Parathyroid adenoma (tissue), 2 donors: ENCODE data around the gene SGPP2.

Experiments
- H2AFZ ChIP-seq: fragments of 300-600 bp; sonication (generic); one replicate; pipeline ENCODE4 v1.7.0; 2017; ENCODE audit warnings: antibody characterized with exemption, mild to moderate bottlenecking
- H3K27ac ChIP-seq: fragments of 300-600 bp; sonication (generic); one replicate; pipeline ENCODE4 v1.7.0; 2017
- H3K27me3 ChIP-seq: fragments of 300-600 bp; sonication (generic); one replicate; pipeline ENCODE4 v1.7.0; 2017; ENCODE audit warnings: low read length; ENCODE audit not compliant: control insufficient read depth, insufficient read depth
- H3K36me3 ChIP-seq: fragments of 300-600 bp; sonication (generic); one replicate; pipeline ENCODE4 v1.7.0; 2017; ENCODE audit warnings: low read length; ENCODE audit not compliant: control insufficient read depth, insufficient read depth
- H3K4me1 ChIP-seq: fragments of 300-600 bp; sonication (generic); one replicate; pipeline ENCODE4 v1.7.0; 2017; ENCODE audit warnings: control low read depth
- H3K4me2 ChIP-seq: fragments of 300-600 bp; sonication (generic); one replicate; pipeline ENCODE4 v1.7.0; 2017; ENCODE audit warnings: low read length
- H3K4me3 ChIP-seq: fragments of 300-600 bp; sonication (generic); one replicate; pipeline ENCODE4 v1.7.0; 2017; ENCODE audit warnings: low read depth, low read length
- H3K79me2 ChIP-seq: fragments of 300-600 bp; sonication (generic); one replicate; pipeline ENCODE4 v1.7.0; 2017; ENCODE audit warnings: control low read depth
- H3K9ac ChIP-seq: fragments of 300-600 bp; sonication (generic); one replicate; pipeline ENCODE4 v1.7.0; 2017; ENCODE audit warnings: mild to moderate bottlenecking
- H3K9me3 ChIP-seq: fragments of 300-600 bp; sonication (generic); one replicate; pipeline ENCODE4 v1.7.0; 2017; ENCODE audit warnings: low read length; ENCODE audit not compliant: control insufficient read depth
- TF ChIP-seq, protein P1 (sequence below): fragments of 300-600 bp; sonication (generic); IDR thresholded peaks from one replicate; pipeline ENCODE4 v1.7.0; 2017; ENCODE audit warnings: antibody characterized with exemption, mild to moderate bottlenecking
- donor health status: primary hyperparathyroidism.

SGPP2 gene

DNA sequence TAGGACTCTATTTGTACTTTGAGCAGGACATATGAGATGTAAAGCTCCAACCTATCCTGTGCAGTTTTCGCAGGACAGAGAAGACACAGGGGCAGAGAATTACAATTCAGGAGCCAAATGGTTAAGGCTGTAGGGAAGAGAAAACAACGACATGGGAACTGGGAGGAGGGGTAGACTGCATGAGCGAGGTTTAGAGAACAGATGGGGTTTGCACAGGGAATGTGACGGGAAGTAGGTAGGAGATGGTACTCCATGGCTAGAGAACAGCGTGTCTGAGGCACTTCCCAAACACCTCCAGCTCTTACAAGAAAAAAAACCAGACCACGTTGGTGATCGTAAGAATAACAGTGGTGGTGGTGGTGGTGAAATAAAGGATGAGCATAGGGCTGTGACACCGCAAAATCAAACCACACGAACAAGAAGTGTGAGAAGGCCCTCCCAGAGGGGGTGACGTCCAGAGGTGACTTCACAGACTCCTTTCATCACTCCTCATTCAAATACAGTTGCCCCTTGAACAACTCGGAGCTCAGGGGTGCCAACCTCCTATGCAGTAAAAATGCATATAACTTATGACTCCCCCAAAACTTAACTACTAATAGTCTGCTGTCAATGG lies 138.9 kb downstream of the SGPP2 start:
- Histone ChIP-seq H3K27me3 (no peaks in the 10 kb centered on the region), H3K36me3 (no peaks in the 10 kb centered on the region), H3K4me1 (no peaks in the 10 kb centered on the region), H3K9ac (no peak overlapping the region), H2AFZ (no peak overlapping the region), H3K4me2 (no peak overlapping the region), H3K9me3 (no peaks in the 10 kb centered on the region), H3K4me3 (no peak overlapping the region), H3K79me2 (no peaks in the 10 kb centered on the region), H3K27ac (no peak overlapping the region)
- TF ChIP-seq, protein P1, sequence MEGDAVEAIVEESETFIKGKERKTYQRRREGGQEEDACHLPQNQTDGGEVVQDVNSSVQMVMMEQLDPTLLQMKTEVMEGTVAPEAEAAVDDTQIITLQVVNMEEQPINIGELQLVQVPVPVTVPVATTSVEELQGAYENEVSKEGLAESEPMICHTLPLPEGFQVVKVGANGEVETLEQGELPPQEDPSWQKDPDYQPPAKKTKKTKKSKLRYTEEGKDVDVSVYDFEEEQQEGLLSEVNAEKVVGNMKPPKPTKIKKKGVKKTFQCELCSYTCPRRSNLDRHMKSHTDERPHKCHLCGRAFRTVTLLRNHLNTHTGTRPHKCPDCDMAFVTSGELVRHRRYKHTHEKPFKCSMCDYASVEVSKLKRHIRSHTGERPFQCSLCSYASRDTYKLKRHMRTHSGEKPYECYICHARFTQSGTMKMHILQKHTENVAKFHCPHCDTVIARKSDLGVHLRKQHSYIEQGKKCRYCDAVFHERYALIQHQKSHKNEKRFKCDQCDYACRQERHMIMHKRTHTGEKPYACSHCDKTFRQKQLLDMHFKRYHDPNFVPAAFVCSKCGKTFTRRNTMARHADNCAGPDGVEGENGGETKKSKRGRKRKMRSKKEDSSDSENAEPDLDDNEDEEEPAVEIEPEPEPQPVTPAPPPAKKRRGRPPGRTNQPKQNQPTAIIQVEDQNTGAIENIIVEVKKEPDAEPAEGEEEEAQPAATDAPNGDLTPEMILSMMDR = no peak

DNA sequence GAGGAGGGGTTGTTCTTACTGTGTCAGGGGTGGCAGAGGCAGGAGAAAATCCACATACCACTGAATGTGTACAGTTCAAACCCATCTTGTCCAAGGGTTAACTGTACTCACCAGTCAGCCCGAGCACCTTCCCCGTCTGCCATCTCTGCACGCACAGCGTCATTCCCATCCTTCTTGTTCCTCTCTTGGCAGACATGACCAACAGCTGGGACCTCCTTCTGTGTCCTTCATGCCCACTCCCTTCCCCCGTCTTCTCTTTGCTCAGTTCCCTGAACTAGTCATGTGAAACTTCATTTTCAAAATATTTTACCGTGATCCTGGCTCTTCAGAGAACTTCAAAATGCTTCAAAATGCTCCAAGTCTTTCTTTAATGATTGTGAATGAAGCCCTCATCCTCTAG lies 139.6 kb downstream of the SGPP2 start:
- Histone ChIP-seq H3K9ac (no peak overlapping the region), H3K4me2 (no peak overlapping the region), H3K4me3 (no peak overlapping the region), H3K4me1 (peaks cover 5% of the 10 kb centered on the region), H3K9me3 (no peaks in the 10 kb centered on the region), H3K36me3 (no peaks in the 10 kb centered on the region), H2AFZ (no peak overlapping the region), H3K27ac (no peak overlapping the region), H3K79me2 (no peaks in the 10 kb centered on the region), H3K27me3 (no peaks in the 10 kb centered on the region)
- TF ChIP-seq, protein P1 = no peak

DNA sequence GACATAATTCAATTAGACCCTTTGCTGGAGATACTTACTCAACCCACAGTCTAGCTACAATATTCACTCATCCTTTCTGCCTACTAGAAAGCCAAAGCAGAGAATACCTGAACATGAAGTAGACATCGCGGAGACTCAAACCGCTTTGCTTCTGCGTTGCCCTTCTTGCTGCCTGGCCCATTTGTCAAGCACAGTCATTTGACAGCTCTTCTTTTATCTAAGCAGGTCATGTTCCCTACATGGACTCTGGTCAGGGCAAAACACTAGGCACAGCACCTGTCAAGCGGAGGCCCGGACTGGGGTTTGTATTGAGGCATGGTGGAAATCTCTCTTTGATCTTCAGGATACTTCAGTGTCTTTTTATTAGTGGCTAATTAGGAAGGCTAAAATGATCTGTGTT lies 141.9 kb downstream of the SGPP2 start:
- no peak overlapping the region for H3K27ac ChIP-seq
- H2AFZ ChIP-seq = no peak overlapping the region
- H3K36me3 ChIP-seq = no peaks in the 10 kb centered on the region
- TF ChIP-seq, protein P1 = no peak
- no peak overlapping the region for H3K9ac ChIP-seq
- no peak overlapping the region for H3K4me3 ChIP-seq
- no peaks in the 10 kb centered on the region for H3K79me2 ChIP-seq
- no peaks in the 10 kb centered on the region for H3K27me3 ChIP-seq
- no peaks in the 10 kb centered on the region for H3K9me3 ChIP-seq
- H3K4me2 ChIP-seq = no peak overlapping the region
- H3K4me1 ChIP-seq = peaks cover 7% of the 10 kb centered on the region

DNA sequence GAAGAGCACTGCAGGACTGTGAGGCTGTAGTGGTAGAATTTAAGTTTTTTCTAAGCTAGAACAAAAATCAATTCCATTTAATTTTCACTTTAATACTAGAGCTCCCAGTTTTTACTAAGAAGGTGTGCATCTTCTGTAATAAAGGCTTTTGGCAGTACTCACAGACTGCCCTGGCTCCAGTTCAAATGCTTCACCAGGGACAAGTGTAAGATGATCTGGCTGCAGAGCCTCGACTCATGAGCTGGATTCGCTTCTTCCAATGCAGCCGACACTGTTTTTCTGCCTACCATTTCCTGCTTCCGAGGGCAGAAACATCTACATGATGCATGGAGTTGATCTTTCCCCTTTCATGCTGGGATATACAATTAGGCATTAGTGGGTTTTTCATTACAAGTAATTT lies 144.5 kb downstream of the SGPP2 start:
- TF ChIP-seq, protein P1 = no peak
- no peak overlapping the region for H2AFZ ChIP-seq
- H3K4me2 ChIP-seq = no peak overlapping the region
- H3K4me1 ChIP-seq = peaks cover 20% of the 10 kb centered on the region
- H3K27ac ChIP-seq = no peak overlapping the region
- H3K4me3 ChIP-seq = no peak overlapping the region
- no peaks in the 10 kb centered on the region for H3K79me2 ChIP-seq
- no peaks in the 10 kb centered on the region for H3K9me3 ChIP-seq
- H3K27me3 ChIP-seq = no peaks in the 10 kb centered on the region
- no peaks in the 10 kb centered on the region for H3K36me3 ChIP-seq
- H3K9ac ChIP-seq = no peak overlapping the region

DNA sequence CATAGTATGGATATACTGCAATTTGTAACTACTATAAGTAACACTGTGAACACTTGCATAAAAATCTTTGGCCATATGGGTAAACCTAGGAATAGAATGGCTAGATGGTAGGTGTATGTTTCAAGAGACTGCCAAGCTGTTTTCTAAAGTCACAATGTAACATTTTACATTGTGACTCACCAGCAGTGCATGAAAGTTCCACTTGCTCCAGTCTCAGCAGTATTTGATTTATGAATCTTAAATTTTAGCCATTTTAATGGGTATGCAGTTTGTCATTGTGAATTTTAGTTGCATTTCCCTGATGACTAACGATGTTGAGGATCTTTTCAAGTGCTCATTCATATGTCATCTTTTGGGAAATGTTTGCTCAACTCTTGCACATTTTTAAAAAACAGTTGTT lies 145.5 kb downstream of the SGPP2 start:
- no peak overlapping the region for H2AFZ ChIP-seq
- H3K27ac ChIP-seq = no peak overlapping the region
- H3K36me3 ChIP-seq = no peaks in the 10 kb centered on the region
- H3K4me1 ChIP-seq = peaks cover 20% of the 10 kb centered on the region
- H3K4me3 ChIP-seq = no peak overlapping the region
- H3K9me3 ChIP-seq = no peaks in the 10 kb centered on the region
- TF ChIP-seq, protein P1 = no peak
- H3K9ac ChIP-seq = no peak overlapping the region
- no peaks in the 10 kb centered on the region for H3K79me2 ChIP-seq
- H3K27me3 ChIP-seq = no peaks in the 10 kb centered on the region
- H3K4me2 ChIP-seq = no peak overlapping the region
